ENCODE measurements around the gene LRRC39. TPM values are rescaled to one million over a fixed set of nuclear protein-coding genes. Genes with fewer than 3 reads are reported as not detected.
"Not testable (repeated sequence)": the region's sequence is repeated elsewhere in the genome, so short reads cannot be mapped to it uniquely, and the experiment has no call there.

LRRC39 gene
- 0.33 TPM for total RNA-seq

GRCh38 chr1:100178091-100178490, at the start of gene LRRC39:
LRRC39 (minus strand) TSS chr1:100178256; CDS start chr1:100168516, 9,740 bp downstream.
- ATAC-seq: no peak

DNA sequence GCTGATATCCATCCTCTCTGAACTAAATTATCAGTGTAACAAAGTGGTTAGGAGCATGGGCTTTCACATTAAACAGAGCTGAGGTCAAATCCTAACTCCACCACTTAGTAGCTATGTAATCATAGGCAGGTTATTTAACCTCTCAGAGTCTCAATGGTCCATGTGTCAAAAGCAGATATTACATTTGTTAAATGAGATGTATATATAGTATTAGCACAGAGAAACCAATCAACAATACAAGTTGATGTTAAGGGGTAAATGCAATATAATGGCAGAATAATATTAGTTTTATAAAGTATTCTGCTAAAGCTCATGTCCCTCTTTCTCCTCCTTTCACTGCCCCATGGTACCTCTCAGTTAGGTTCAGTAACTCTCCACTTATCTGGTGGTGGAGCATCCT, 44.4 kb upstream of the LRRC39 start:
- no peak for ATAC-seq
- no peak for DNase-seq (ENCODE audit: low spot score)

More at GRCh38 chr1:100178091-100178490, at the start of gene LRRC39:
- no peak for DNase-seq (ENCODE audit: low spot score)

DNA sequence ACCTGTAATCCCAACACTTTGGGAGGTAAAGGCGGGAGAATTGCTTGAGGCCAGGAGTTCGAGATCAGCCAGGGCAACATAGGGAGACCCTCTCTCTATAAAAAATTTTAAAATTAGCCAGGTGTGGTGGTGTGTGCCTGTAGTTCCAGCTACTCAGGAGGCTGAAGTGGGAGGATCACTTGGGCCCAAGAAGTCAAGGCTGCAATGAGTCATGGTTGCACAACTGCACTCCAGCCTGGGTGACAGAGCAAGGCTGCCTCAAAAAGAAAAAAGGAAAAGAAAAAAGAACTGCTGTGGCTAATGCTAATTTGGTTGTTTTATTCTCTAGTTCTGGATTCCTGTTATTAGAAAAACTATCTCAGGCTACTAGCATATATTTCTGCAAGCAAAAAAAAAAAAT, 41.8 kb upstream of the LRRC39 start:
- ATAC-seq (no peak), DNase-seq (ENCODE audit: low spot score) (no peak)

DNA sequence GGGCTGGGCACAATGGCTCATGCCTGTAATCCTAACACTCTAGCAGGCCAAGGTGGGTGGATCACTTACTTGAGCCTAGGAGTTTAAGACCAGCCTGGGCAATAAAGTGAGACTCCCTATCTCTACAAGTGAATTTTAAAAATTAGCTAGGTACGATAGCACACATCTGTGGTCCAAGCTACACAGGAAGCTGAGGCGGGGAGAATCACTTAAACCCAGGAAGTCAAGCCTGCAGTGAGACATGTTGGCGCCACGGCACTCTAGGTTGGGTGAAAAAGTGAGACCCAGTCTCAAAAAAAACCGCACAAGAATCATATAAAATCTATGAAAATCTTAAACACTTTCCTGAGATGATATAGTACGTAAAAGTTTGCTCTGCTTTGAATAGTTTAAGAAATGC, 41.4 kb upstream of the LRRC39 start:
- ATAC-seq: no peak
- DNase-seq (ENCODE audit: low spot score): no peak

DNA sequence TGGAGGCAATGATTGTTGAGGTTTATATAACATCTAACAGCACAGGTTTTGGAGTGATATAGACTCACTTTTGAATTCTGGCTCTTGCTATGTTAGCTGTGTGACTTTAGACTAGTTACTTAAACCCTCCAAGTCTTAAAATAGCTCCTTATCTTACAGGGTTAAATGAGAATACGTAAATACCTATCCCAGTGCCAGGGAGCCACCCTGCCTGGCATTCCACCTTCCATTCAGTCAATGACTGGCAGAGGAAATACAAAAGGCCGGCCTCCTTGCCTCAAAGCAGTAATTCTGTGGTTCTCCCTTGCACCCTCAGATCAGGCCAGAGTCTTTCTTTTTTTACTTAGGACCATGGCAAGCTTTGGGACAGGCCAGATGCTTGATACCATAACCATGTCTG, 39.8 kb upstream of the LRRC39 start:
- ATAC-seq (no peak), DNase-seq (ENCODE audit: low spot score) (no peak)

GRCh38 chr1:100215101-100215500, 37.0 kb upstream of the LRRC39 start:
- ATAC-seq: no peak

DNA sequence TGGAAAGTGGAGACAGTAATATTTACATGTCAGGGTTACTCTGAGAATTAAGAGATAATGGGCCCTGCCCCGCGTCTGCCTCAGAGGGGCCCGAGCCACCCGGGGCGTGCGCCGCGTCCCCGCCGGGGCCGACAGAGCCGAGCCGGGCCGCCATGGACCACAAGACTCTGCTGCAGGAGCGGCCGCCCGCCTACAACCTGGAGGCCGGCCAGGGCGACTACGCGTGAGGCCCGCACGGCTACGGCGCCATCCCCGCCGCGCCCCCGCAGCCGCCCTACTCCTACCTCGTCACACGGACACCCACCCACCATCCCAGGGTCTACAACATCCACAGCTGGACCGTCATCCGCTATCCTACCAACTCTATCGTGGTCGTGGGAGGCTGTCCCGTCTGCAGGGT, 35.1 kb upstream of the LRRC39 start:
- ATAC-seq (no peak), DNase-seq (ENCODE audit: low spot score) (no peak)

More at GRCh38 chr1:100215101-100215500, 37.0 kb upstream of the LRRC39 start:
- DNase-seq (ENCODE audit: low spot score): no peak

DNA sequence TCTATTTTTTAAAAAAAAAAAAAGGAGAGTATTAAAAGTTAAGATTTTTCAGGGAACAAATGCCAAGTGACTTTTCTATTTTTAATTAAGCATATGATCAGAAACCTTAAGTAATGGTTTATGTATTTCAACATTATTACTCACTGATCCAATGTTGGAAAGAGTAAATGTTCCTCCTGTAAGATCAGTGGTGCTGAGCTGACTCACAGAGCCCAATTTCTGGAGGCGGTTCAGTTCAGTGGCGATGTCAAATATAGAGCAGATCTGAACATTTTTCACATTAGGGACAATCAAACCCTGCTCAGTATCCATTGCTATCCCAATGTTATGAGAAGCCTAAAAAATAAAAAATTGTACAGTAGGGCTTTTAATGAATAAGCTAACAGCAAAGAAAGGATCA, 28.2 kb upstream of the LRRC39 start:
- ATAC-seq (no peak), DNase-seq (ENCODE audit: low spot score) (no peak)

- ATAC-seq; DNase-seq (ENCODE audit: low spot score): not testable (repeated sequence)
These were observed 27.5 kb upstream of the LRRC39 start for GRCh38 chr1:100205593-100205992.

GRCh38 chr1:100205103-100205502, 27.0 kb upstream of the LRRC39 start:
- not testable (repeated sequence) for DNase-seq (ENCODE audit: low spot score); ATAC-seq

DNA sequence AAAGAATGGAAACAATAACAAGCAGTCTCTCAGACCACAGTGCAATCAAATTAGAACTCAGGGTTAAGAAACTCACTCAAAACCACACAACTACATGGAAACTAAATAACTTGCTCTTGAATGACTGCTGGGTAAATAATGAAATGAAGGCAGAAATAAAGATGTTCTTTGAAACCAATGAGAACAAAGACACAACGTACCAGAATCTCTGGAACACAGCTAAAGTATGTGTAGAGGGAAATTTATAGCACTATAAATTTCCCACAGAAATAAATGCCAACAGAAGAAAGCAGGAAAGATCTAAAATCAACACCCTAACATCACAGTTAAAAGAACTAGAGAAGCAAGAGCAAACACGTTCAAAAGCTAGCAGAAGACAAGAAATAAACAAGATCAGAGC, 24.6 kb upstream of the LRRC39 start:
- not testable (repeated sequence) for ATAC-seq; DNase-seq (ENCODE audit: low spot score)

GRCh38 chr1:100200060-100200459, 22.0 kb upstream of the LRRC39 start:
- not testable (repeated sequence) for ATAC-seq; DNase-seq (ENCODE audit: low spot score)

- ATAC-seq (no peak), DNase-seq (ENCODE audit: low spot score) (no peak)
These were observed 20.5 kb upstream of the LRRC39 start for GRCh38 chr1:100198596-100198995.

DNA sequence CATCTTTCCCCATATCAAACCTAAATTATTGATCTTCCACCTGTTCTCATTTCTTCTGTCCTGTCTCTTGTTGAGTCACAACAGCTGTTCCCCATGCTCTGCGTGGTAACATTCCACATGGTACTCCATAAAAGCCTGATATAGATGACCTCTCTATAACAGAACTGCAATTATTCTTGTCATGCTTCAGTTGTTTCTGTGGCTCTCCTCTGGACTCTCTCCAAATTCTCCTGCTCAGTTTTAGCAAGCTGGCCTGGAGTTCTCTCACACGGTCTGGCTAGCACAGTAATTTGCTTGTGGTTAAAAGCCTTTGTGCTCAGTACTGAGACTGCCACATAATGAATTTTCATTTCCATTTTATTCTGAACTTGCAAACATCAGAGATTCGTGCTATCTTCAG, 10.6 kb upstream of the LRRC39 start:
- DNase-seq (ENCODE audit: low spot score) (no peak), ATAC-seq (peak; percentile 77)

- DNase-seq (ENCODE audit: low spot score): peak; percentile 90
- ATAC-seq: peak; percentile 92
These were observed 9.9 kb upstream of the LRRC39 start for GRCh38 chr1:100187912-100188311.

DNA sequence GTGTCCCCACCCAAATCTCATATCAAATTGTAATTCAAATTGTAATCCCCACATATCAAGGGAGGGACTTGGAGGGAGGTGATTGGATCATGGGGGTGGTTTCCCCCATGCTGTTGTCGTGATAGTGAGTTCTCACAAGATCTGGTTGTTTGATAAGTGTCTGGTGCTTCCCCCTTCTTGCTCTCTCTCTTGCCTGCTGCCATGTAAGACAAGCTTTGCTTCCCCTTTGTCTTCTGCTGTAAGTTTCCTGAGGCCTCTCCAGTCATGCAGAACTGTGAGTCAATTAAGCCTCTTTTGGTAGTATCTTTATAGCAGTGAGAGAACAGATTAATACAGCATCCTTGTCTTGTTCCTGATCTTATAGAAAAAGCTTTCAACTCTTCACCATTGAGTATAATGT, 6.5 kb upstream of the LRRC39 start:
- ATAC-seq (no peak), DNase-seq (ENCODE audit: low spot score) (no peak)

DNA sequence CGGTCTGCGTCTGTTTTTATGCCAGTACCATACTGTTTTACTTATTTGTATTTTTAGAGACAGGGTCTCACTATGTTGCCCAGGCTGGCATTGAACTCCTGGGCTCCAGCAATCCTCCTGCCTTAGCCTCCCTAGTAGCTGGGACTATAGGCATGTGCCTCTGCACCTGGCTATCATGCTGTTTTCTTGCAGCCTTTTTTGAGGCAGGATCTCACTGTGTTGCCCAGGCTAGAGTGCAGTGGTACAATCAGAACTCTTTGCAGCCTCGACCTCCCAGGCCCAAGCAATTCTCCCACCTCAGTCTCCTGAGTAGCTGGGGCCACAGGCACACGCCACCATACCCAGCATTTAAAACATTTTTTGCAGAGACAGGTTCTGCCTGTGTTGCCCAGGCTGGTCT, 5.3 kb upstream of the LRRC39 start:
- DNase-seq (ENCODE audit: low spot score) (no peak), ATAC-seq (no peak)

- DNase-seq (ENCODE audit: low spot score) (no peak), ATAC-seq (no peak)
These were observed 588 bp downstream of the LRRC39 start for GRCh38 chr1:100177295-100178041.

DNA sequence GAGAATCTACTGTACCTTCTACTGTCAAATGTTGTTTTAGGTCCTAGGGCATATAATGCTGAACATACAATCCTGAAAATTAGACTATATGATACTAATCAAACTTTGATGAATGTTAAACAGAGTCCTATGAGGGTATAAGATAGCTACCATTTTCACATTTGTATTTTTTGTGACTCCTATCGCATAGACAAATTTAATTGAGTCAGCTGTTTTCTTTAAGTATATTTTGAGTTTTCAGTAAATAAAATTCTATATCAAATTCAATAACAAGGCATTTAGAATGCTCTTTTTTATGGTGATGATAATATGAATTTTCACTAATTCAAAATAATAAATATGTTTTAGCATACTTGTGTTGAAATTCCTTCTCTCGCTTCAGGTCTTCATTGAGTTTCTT, 10.0 kb downstream of the LRRC39 start:
- DNase-seq (ENCODE audit: low spot score): no peak
- ATAC-seq: no peak

GRCh38 chr1:100164702-100165101, 13.4 kb downstream of the LRRC39 start:
- no peak for ATAC-seq

DNA sequence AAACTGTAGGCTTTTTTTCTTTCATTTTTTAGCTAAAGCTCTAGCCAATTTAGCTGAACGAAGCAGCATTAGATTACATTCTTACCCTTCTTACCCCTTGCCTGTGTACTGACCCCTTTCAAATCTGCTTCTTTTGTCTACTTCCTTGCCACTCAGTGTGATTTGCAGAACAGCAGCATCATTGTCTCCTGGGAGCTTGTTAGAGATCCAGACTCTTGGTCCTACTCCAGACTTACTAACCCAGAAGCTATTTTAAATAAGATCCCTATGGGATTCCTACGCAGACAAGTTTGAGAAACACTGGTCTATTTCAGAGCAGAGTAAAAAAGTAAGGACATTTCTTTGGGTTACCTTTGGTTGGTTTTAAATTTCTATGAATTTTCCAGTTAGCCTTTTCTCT, 13.8 kb downstream of the LRRC39 start:
- no peak for DNase-seq (ENCODE audit: low spot score)

More at GRCh38 chr1:100164702-100165101, 13.4 kb downstream of the LRRC39 start:
- DNase-seq (ENCODE audit: low spot score): no peak

GRCh38 chr1:100162881-100163280, 15.2 kb downstream of the LRRC39 start:
- ATAC-seq (no peak), DNase-seq (ENCODE audit: low spot score) (no peak)

More for the DNA sequence above, 13.8 kb downstream of the LRRC39 start:
- ATAC-seq: no peak

- ATAC-seq (no peak), DNase-seq (ENCODE audit: low spot score) (no peak)
These were observed 25.8 kb downstream of the LRRC39 start for GRCh38 chr1:100152271-100152670.
